ENCODE results near the gene RGS16. TPM values are rescaled to one million over a fixed set of nuclear protein-coding genes. Genes with fewer than 3 reads are reported as not detected.

Gene RGS16
- total RNA-seq, 1 experiment from 2014 or later, result not detected

- intact Hi-C loops (cut with micrococcal nuclease; ENCODE audit: unreplicated experiment), result no loop called here
- no TSS peak for BruUV-seq (replicated peaks)
Observed at GRCh38 chr1:182641561-182641960, 37.4 kb upstream of the RGS16 start.

GRCh38 chr1:182639330-182639729, 35.1 kb upstream of the RGS16 start:
- no peak for DNase-seq
- Histone ChIP-seq H3K4me1 (replicated peaks; ENCODE audit: insufficient read depth) (no peaks in the 10 kb centered on the region), H3K36me3 (ENCODE audit: low read depth) (no peaks in the 10 kb centered on the region), H3K9me3 (ENCODE audit: insufficient read depth, low read depth) (no peaks in the 10 kb centered on the region), H3F3A (ENCODE audit: insufficient read depth, low read depth) (no peaks in the 10 kb centered on the region; the same call in 1 of the 2 replicates), H4K20me1 (ENCODE audit: insufficient read depth) (no peaks in the 10 kb centered on the region), H3K4me2 (no peak overlapping the region), H3K27ac (no peak overlapping the region), H2AFZ (no peak overlapping the region), H3K27me3 (ENCODE audit: insufficient read depth, low read depth) (no peaks in the 10 kb centered on the region), H3K9me2 (ENCODE audit: insufficient read depth) (no peaks in the 10 kb centered on the region), H3K4me3 (no peak overlapping the region), H3K79me2 (ENCODE audit: low read depth) (no peaks in the 10 kb centered on the region)
- intact Hi-C loops (cut with micrococcal nuclease; ENCODE audit: unreplicated experiment), result no loop called here
- POLR2A ChIA-PET (ENCODE audit: unreplicated experiment), result no interaction called here
- no TSS peak for BruUV-seq (replicated peaks)
- CTCF ChIA-PET, result no interaction called here
- TF ChIP-seq CTCF (conservative IDR thresholded peaks at IDR 0.05) (no peak), EZH2 (IDR thresholded peaks at IDR 0.05; ENCODE audit: low read depth) (no peak)

More at GRCh38 chr1:182641561-182641960, 37.4 kb upstream of the RGS16 start:
- Histone ChIP-seq H4K20me1 (ENCODE audit: insufficient read depth) (no peaks in the 10 kb centered on the region), H3K9me3 (ENCODE audit: insufficient read depth, low read depth) (no peaks in the 10 kb centered on the region), H3K4me3 (no peak overlapping the region), H3K27ac (no peak overlapping the region), H3K36me3 (ENCODE audit: low read depth) (no peaks in the 10 kb centered on the region), H3K79me2 (ENCODE audit: low read depth) (no peaks in the 10 kb centered on the region), H2AFZ (no peak overlapping the region), H3K9me2 (ENCODE audit: insufficient read depth) (no peaks in the 10 kb centered on the region), H3F3A (ENCODE audit: insufficient read depth, low read depth) (no peaks in the 10 kb centered on the region; the same call in 1 of the 2 replicates), H3K27me3 (ENCODE audit: insufficient read depth, low read depth) (no peaks in the 10 kb centered on the region), H3K4me1 (replicated peaks; ENCODE audit: insufficient read depth) (no peaks in the 10 kb centered on the region), H3K4me2 (no peak overlapping the region)
- no peak for DNase-seq
- TF ChIP-seq CTCF (conservative IDR thresholded peaks at IDR 0.05), result no peak
- no peak for TF ChIP-seq EZH2 (IDR thresholded peaks at IDR 0.05; ENCODE audit: low read depth)
- CTCF ChIA-PET, result no interaction called here
- POLR2A ChIA-PET (ENCODE audit: unreplicated experiment), result no interaction called here

- intact Hi-C loops (cut with micrococcal nuclease; ENCODE audit: unreplicated experiment), result no loop called here
- Histone ChIP-seq H4K20me1 (ENCODE audit: insufficient read depth) (no peaks in the 10 kb centered on the region), H3K27me3 (ENCODE audit: insufficient read depth, low read depth) (no peaks in the 10 kb centered on the region), H3K36me3 (ENCODE audit: low read depth) (no peaks in the 10 kb centered on the region), H2AFZ (no peak overlapping the region), H3F3A (ENCODE audit: insufficient read depth, low read depth) (no peaks in the 10 kb centered on the region; the same call in 1 of the 2 replicates), H3K4me3 (no peak overlapping the region), H3K79me2 (ENCODE audit: low read depth) (no peaks in the 10 kb centered on the region), H3K9me2 (ENCODE audit: insufficient read depth) (no peaks in the 10 kb centered on the region), H3K9me3 (ENCODE audit: insufficient read depth, low read depth) (no peaks in the 10 kb centered on the region), H3K4me2 (no peak overlapping the region), H3K27ac (no peak overlapping the region), H3K4me1 (replicated peaks; ENCODE audit: insufficient read depth) (no peaks in the 10 kb centered on the region)
- POLR2A ChIA-PET (ENCODE audit: unreplicated experiment), result no interaction called here
- no peak for TF ChIP-seq EZH2 (IDR thresholded peaks at IDR 0.05; ENCODE audit: low read depth)
- TF ChIP-seq CTCF (conservative IDR thresholded peaks at IDR 0.05), result no peak
- no peak for DNase-seq
- no TSS peak for BruUV-seq (replicated peaks)
- CTCF ChIA-PET, result no interaction called here
Observed at GRCh38 chr1:182637769-182638168, 33.6 kb upstream of the RGS16 start.
